H9 (cell line): Measurements from ENCODE around the gene PRSS22. TPM values are rescaled to one million over a fixed set of nuclear protein-coding genes. Genes with fewer than 3 reads are reported as not detected.

ENCODE experiments used
- DNase-seq: peaks from one replicate; pipeline ENCODE4 v3.0.0-alpha.2; 2017
- H2AFZ ChIP-seq: one replicate; pipeline ENCODE4 v1.6.1; 2013; ENCODE audit warnings: mild to moderate bottlenecking, low read length, control low read depth, moderate library complexity
- H2AK5ac ChIP-seq: 2 replicates; pipeline ENCODE4 v1.6.1; 2013; ENCODE audit warnings: low read length, control low read depth, mixed read lengths; ENCODE audit not compliant: insufficient read length
- H2BK120ac ChIP-seq: one replicate; pipeline ENCODE4 v1.6.1; 2013; ENCODE audit warnings: low read depth, mild to moderate bottlenecking, low read length, control low read depth, inconsistent platforms; ENCODE audit not compliant: poor library complexity, severe bottlenecking
- H2BK12ac ChIP-seq: 2 replicates; pipeline ENCODE4 v1.6.1; 2013; ENCODE audit warnings: low read length, control low read depth, mixed read lengths, low read depth; ENCODE audit not compliant: insufficient read length
- H2BK15ac ChIP-seq: 2 replicates; pipeline ENCODE4 v1.6.1; 2013; ENCODE audit warnings: low read depth, low read length, control low read depth
- H2BK20ac ChIP-seq: one replicate; pipeline ENCODE4 v1.6.1; 2013; ENCODE audit warnings: low read depth, mild to moderate bottlenecking, low read length, control low read depth, inconsistent platforms; ENCODE audit not compliant: poor library complexity, severe bottlenecking
- H2BK5ac ChIP-seq: 2 replicates; pipeline ENCODE4 v1.6.1; 2013; ENCODE audit warnings: low read length, control low read depth, mixed read lengths; ENCODE audit not compliant: insufficient read length
- H3K14ac ChIP-seq: 2 replicates; pipeline ENCODE4 v1.6.1; 2013; ENCODE audit warnings: low read length, control low read depth; ENCODE audit not compliant: insufficient read depth
- H3K18ac ChIP-seq: 2 replicates; pipeline ENCODE4 v1.6.1; 2013; ENCODE audit warnings: low read depth, mild to moderate bottlenecking, mixed read lengths, low read length, control low read depth; ENCODE audit not compliant: insufficient read length
- H3K23ac ChIP-seq: 2 replicates; pipeline ENCODE4 v1.6.1; 2013; ENCODE audit warnings: low read length, control low read depth, mixed read lengths, low read depth; ENCODE audit not compliant: insufficient read length
- H3K23me2 ChIP-seq: 2 replicates; pipeline ENCODE4 v1.6.1; 2013; ENCODE audit warnings: low read depth, mild to moderate bottlenecking, mixed read lengths, low read length, control low read depth; ENCODE audit not compliant: insufficient read length, poor library complexity, severe bottlenecking
- H3K27ac ChIP-seq: 2 replicates; pipeline ENCODE4 v1.5.1; 2013; ENCODE audit warnings: low read length, control low read depth, mixed read lengths, low read depth; ENCODE audit not compliant: insufficient read length
- H3K27me3 ChIP-seq: 2 replicates; pipeline ENCODE4 v1.6.1; 2013; ENCODE audit warnings: low read length, control low read depth, inconsistent platforms; ENCODE audit not compliant: insufficient read depth
- H3K4ac ChIP-seq: 2 replicates; pipeline ENCODE4 v1.6.1; 2013; ENCODE audit warnings: low read depth, mild to moderate bottlenecking, control low read depth, inconsistent platforms, low read length, moderate library complexity
- H3K4me1 ChIP-seq: 2 replicates; pipeline ENCODE4 v1.6.1; 2013; ENCODE audit warnings: low read length, control low read depth, inconsistent platforms; ENCODE audit not compliant: insufficient read depth
- H3K4me2 ChIP-seq: 2 replicates; pipeline ENCODE4 v1.6.1; 2013; ENCODE audit warnings: low read length, control low read depth, mixed read lengths; ENCODE audit not compliant: insufficient read length, insufficient read depth
- H3K56ac ChIP-seq: 2 replicates; pipeline ENCODE4 v1.6.1; 2013; ENCODE audit warnings: low read depth, mild to moderate bottlenecking, mixed read lengths, low read length, control low read depth; ENCODE audit not compliant: insufficient read length
- H3K79me1 ChIP-seq: 2 replicates; pipeline ENCODE4 v1.6.1; 2013; ENCODE audit warnings: low read depth, mild to moderate bottlenecking, moderate library complexity, low read length, control low read depth, inconsistent platforms; ENCODE audit not compliant: insufficient read depth, poor library complexity, severe bottlenecking
- H3K79me2 ChIP-seq: 2 replicates; pipeline ENCODE4 v1.6.1; 2013; ENCODE audit warnings: low read length, control low read depth, inconsistent platforms; ENCODE audit not compliant: insufficient read depth
- H3K9ac ChIP-seq: 2 replicates; pipeline ENCODE4 v1.6.1; 2013; ENCODE audit warnings: low read length, control low read depth, mixed read lengths; ENCODE audit not compliant: insufficient read length; ENCODE audit errors: extremely low read depth
- H3K9me3 ChIP-seq: one replicate; pipeline ENCODE4 v1.6.1; 2013; ENCODE audit warnings: low read depth, low read length, inconsistent platforms; ENCODE audit not compliant: control insufficient read depth
- H3T11ph ChIP-seq: one replicate; pipeline ENCODE4 v1.6.1; 2013; ENCODE audit warnings: mild to moderate bottlenecking, low read length, control low read depth, inconsistent platforms
- H4K20me1 ChIP-seq: one replicate; pipeline ENCODE4 v1.6.1; 2013; ENCODE audit not compliant: control insufficient read depth, insufficient read length, insufficient read depth
- H4K5ac ChIP-seq: 2 replicates; pipeline ENCODE4 v1.6.1; 2013; ENCODE audit warnings: low read depth, mild to moderate bottlenecking, mixed read lengths, low read length, control low read depth; ENCODE audit not compliant: insufficient read length
- H4K8ac ChIP-seq: replicated peaks from 2 replicates; pipeline ENCODE4 v1.6.1; 2013; ENCODE audit warnings: low read length, control low read depth, mixed read lengths, low read depth; ENCODE audit not compliant: insufficient read length
- H4K91ac ChIP-seq: 2 replicates; pipeline ENCODE4 v1.6.1; 2013; ENCODE audit warnings: low read depth, mild to moderate bottlenecking, moderate library complexity, mixed read lengths, low read length, control low read depth; ENCODE audit not compliant: insufficient read length
- H3K27ac Mint-ChIP-seq, 3 experiments: 2 replicates in 2 of 3; 3 replicates in 1 of 3; pipeline ENCODE4 v1.8.0; 2020 to 2021; ENCODE audit warnings: mixed read lengths in 3 of 3, mild to moderate bottlenecking in 1 of 3, moderate library complexity in 1 of 3
- H3K27me3 Mint-ChIP-seq: 2 replicates; pipeline ENCODE4 v1.8.0; 2021; ENCODE audit warnings: low read depth, mild to moderate bottlenecking, moderate library complexity, mixed read lengths
- H3K36me3 Mint-ChIP-seq, 3 experiments: 2 replicates in 2 of 3; 3 replicates in 1 of 3; pipeline ENCODE4 v1.8.0; 2020 to 2021; ENCODE audit warnings: low read depth in 3 of 3, mixed read lengths in 3 of 3; ENCODE audit not compliant: insufficient read depth in 1 of 3
- H3K4me1 Mint-ChIP-seq, 2 experiments: 2 replicates each; pipeline ENCODE4 v1.8.0; 2020; ENCODE audit warnings: mixed read lengths in 2 of 2
- H3K4me3 Mint-ChIP-seq, 2 experiments: 2 replicates in 1 of 2; 3 replicates in 1 of 2; pipeline ENCODE4 v1.8.0; 2020 to 2021; ENCODE audit warnings: mild to moderate bottlenecking in 2 of 2, mixed read lengths in 2 of 2, moderate library complexity in 1 of 2
- H3K9me3 Mint-ChIP-seq, 2 experiments: 2 replicates in 1 of 2; 3 replicates in 1 of 2; pipeline ENCODE4 v1.8.0; 2020; ENCODE audit warnings: mild to moderate bottlenecking in 2 of 2, mixed read lengths in 2 of 2, moderate library complexity in 1 of 2
- WGBS: extraction: QIAGEN DNeasy Blood & Tissue Kit; methylation state at CpG from one replicate; pipeline ENCODE4 v1.1.7; 2013; ENCODE audit warnings: missing lambda C conversion rate, low lambda C conversion rate, mixed read lengths; ENCODE audit not compliant: insufficient read length; ENCODE audit errors: extremely low coverage; 5-methylcytosine and 5-hydroxymethylcytosine counted together
- total RNA-seq: library from RNA; stranded (reverse); gene quantifications from 2 replicates; pipeline ENCODE4 v1.2.1, GENCODE V29; 2021
- TF ChIP-seq, protein P1 (sequence below): fragments of 200-600 bp; sonication (generic); conservative IDR thresholded peaks from 3 replicates; pipeline ENCODE4 v1.8.0; 2021; ENCODE audit warnings: antibody characterized with exemption, mild to moderate bottlenecking

Gene PRSS22
- total RNA-seq, 1 experiment from 2014 or later: 1.9 TPM

DNA sequence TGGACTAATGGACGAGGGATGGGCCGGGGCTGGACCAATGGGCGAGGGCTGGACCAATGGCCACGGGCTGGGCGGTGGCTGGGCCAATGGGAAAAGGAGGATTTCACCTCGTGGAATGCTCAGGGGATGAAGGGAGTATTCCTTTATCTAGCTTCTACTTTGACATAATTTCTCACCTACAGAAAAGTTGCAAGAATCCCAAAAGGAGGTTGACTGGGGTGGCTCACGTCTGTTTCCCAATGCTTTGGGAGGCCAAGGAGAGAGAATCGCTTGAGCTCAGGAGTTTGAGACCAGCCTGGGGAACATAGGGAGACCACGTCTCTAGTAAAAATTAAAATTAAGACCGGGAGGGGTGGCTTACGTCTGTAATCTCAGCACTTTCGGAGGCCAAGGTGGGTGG lies 48.0 kb upstream of the PRSS22 start:
- Histone ChIP-seq H2AFZ (no peak overlapping the region), H4K20me1 (no peaks in the 10 kb centered on the region), H4K5ac (no peak overlapping the region), H3K9me3 (no peaks in the 10 kb centered on the region), H3K27ac (no peak overlapping the region), H4K91ac (no peak overlapping the region), H3K79me1 (no peaks in the 10 kb centered on the region), H3K56ac (no peak overlapping the region), H3K4ac (no peak overlapping the region), H3K9ac (no peak overlapping the region), H2BK120ac (no peak overlapping the region), H4K8ac (no peak overlapping the region), H2BK5ac (no peak overlapping the region), H3K14ac (no peak overlapping the region), H3K23ac (no peak overlapping the region), H3K4me1 (no peaks in the 10 kb centered on the region), H3K27me3 (no peaks in the 10 kb centered on the region), H2BK12ac (no peak overlapping the region), H3T11ph (no peak overlapping the region), H2BK15ac (no peak overlapping the region), H2AK5ac (no peak overlapping the region), H3K4me2 (no peak overlapping the region), H3K23me2 (peaks cover 7% of the 10 kb centered on the region), H3K18ac (peak overlapping the region; percentile 11), H3K79me2 (no peaks in the 10 kb centered on the region), H2BK20ac (no peak overlapping the region)
- TF ChIP-seq, protein P1, sequence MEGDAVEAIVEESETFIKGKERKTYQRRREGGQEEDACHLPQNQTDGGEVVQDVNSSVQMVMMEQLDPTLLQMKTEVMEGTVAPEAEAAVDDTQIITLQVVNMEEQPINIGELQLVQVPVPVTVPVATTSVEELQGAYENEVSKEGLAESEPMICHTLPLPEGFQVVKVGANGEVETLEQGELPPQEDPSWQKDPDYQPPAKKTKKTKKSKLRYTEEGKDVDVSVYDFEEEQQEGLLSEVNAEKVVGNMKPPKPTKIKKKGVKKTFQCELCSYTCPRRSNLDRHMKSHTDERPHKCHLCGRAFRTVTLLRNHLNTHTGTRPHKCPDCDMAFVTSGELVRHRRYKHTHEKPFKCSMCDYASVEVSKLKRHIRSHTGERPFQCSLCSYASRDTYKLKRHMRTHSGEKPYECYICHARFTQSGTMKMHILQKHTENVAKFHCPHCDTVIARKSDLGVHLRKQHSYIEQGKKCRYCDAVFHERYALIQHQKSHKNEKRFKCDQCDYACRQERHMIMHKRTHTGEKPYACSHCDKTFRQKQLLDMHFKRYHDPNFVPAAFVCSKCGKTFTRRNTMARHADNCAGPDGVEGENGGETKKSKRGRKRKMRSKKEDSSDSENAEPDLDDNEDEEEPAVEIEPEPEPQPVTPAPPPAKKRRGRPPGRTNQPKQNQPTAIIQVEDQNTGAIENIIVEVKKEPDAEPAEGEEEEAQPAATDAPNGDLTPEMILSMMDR: no peak
- Mint-ChIP-seq H3K27ac (peak overlapping the region in 2 of 3 experiments; percentile 37 to 88; a peak in 3 of 7 replicates), H3K27me3 (peaks cover 10% of the 10 kb centered on the region), H3K9me3 (peaks cover 9 to 14% of the 10 kb centered on the region in 2 experiments), H3K4me3 (peak overlapping the region; percentile 5 to 65), H3K4me1 (peaks cover 10 to 13% of the 10 kb centered on the region in 2 experiments), H3K36me3 (peaks cover 0 to 2% (median 0%) of the 10 kb centered on the region in 3 experiments; a peak in 1 of 7 replicates)
- DNase-seq: no peak
- no CpG with 5 or more reads among the region's 12 CpGs for WGBS
